HepG2 (cell line): ENCODE data around the gene BBS5. TPM values are rescaled to one million over a fixed set of nuclear protein-coding genes. Genes with fewer than 3 reads are reported as not detected.

ENCODE experiments used
- ARID4A ChIP-seq: sonication (generic); formaldehyde crosslinking; IDR thresholded peaks from 2 replicates; pipeline ENCODE4 v1.5.0; 2020; ENCODE audit warnings: mild to moderate bottlenecking, missing genetic modification reagents, borderline replicate concordance
- E2F5 ChIP-seq: sonication (generic); formaldehyde crosslinking; conservative IDR thresholded peaks from 2 replicates; pipeline ENCODE4 v1.4.0; 2020; ENCODE audit warnings: missing genetic modification reagents
- MTA3 ChIP-seq: sonication (generic); formaldehyde crosslinking; IDR thresholded peaks from 2 replicates; pipeline ENCODE4 v1.4.0; 2020; ENCODE audit warnings: missing genetic modification reagents
- NCOR1 ChIP-seq: fragments of 200-600 bp; sonication (generic); IDR thresholded peaks from 2 replicates; pipeline ENCODE4 v1.7.0; 2017; ENCODE audit warnings: antibody characterized with exemption, low read length, borderline replicate concordance
- NFYB ChIP-seq: sonication (generic); formaldehyde crosslinking; IDR thresholded peaks from 2 replicates; pipeline ENCODE4 v1.4.0; 2020; ENCODE audit warnings: missing genetic modification reagents
- NKX3-1 ChIP-seq: sonication (generic); formaldehyde crosslinking; IDR thresholded peaks from 2 replicates; pipeline ENCODE4 v1.5.0; 2020; ENCODE audit warnings: missing genetic modification reagents
- SCMH1 ChIP-seq: sonication (generic); formaldehyde crosslinking; IDR thresholded peaks from 2 replicates; pipeline ENCODE4 v1.9.0; 2021; ENCODE audit warnings: missing genetic modification reagents, mild to moderate bottlenecking, borderline replicate concordance
- STAG1 ChIP-seq: sonication (generic); formaldehyde crosslinking; IDR thresholded peaks from 2 replicates; pipeline ENCODE4 v1.4.0; 2020; ENCODE audit warnings: missing genetic modification reagents
- TCF7 ChIP-seq: sonication (generic); IDR thresholded peaks from 2 replicates; pipeline ENCODE4 v1.6.1; 2016; ENCODE audit warnings: antibody characterized with exemption, low read depth
- TEAD3 ChIP-seq: optimal IDR thresholded peaks from 2 replicates; pipeline ENCODE3; 2016; ENCODE audit warnings: borderline replicate concordance
- TRIM24 ChIP-seq: sonication (generic); formaldehyde crosslinking; IDR thresholded peaks from 2 replicates; pipeline ENCODE4 v1.8.0; 2022; ENCODE audit warnings: mild to moderate bottlenecking, missing genetic modification reagents
- U2AF2 ChIP-seq: fragments of 200-400 bp; formaldehyde crosslinking; IDR thresholded peaks from 2 replicates; pipeline ENCODE4 v1.6.1; 2017; ENCODE audit warnings: low read depth, mild to moderate bottlenecking, low read length
- ZFP36 ChIP-seq: fragments of 150-350 bp; IDR thresholded peaks from 2 replicates; pipeline ENCODE4 v1.6.1; 2018; ENCODE audit warnings: borderline replicate concordance, low read length, low read depth; ENCODE audit not compliant: partially characterized antibody
- polyA plus RNA-seq, 8 experiments: library from polyadenylated mRNA; depleted of rRNA in 3 of 8; stranded (reverse) in 7 of 8; unstranded in 1 of 8; fragments of >200 nt; fragmentation: Illumina TruSeq in 4 of 8; extraction: Trizol in 4 of 8; gene quantifications; 2 replicates each; pipeline versions ENCODE4 v1.2.1 to v1.2.3, GENCODE V29; 2011 to 2016; ENCODE audit warnings: low read depth in 4 of 8, missing spikeins in 1 of 8, mixed read lengths in 1 of 8; ENCODE audit not compliant: insufficient read depth in 1 of 8
- total RNA-seq, 5 experiments: library from RNA; depleted of rRNA; stranded (reverse); fragments of >200 nt; fragmentation: Illumina TruSeq; extraction: Trizol; gene quantifications; 2 replicates each; pipeline ENCODE4 v1.2.3, GENCODE V29; 2016; ENCODE audit warnings: low read depth in 1 of 5
- TF ChIP-seq, protein P1 (sequence below): sonication (generic); formaldehyde crosslinking; IDR thresholded peaks from 2 replicates; pipeline ENCODE4 v1.5.0; 2020; ENCODE audit warnings: missing genetic modification reagents
- TF ChIP-seq, protein P2 (sequence below): sonication (generic); formaldehyde crosslinking; IDR thresholded peaks from 2 replicates; pipeline ENCODE4 v1.4.0; 2020; ENCODE audit warnings: mild to moderate bottlenecking, low read depth, missing genetic modification reagents

The BBS5 gene
- total and polyA plus RNA-seq, 2 of the 13 experiments (the other 11 are each of a cell fraction or from before 2014, with no cell fraction given) = 1.8 to 4.5 TPM

GRCh38 chr2:169485650-169486138 is 6.4 kb downstream of the BBS5 start (continued):
- TF ChIP-seq, protein P1, sequence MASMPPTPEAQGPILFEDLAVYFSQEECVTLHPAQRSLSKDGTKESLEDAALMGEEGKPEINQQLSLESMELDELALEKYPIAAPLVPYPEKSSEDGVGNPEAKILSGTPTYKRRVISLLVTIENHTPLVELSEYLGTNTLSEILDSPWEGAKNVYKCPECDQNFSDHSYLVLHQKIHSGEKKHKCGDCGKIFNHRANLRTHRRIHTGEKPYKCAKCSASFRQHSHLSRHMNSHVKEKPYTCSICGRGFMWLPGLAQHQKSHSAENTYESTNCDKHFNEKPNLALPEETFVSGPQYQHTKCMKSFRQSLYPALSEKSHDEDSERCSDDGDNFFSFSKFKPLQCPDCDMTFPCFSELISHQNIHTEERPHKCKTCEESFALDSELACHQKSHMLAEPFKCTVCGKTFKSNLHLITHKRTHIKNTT (CRISPR knock-in tag) = no peak
- TF ChIP-seq SCMH1 (CRISPR knock-in tag) = no peak
- TF ChIP-seq, protein P2, sequence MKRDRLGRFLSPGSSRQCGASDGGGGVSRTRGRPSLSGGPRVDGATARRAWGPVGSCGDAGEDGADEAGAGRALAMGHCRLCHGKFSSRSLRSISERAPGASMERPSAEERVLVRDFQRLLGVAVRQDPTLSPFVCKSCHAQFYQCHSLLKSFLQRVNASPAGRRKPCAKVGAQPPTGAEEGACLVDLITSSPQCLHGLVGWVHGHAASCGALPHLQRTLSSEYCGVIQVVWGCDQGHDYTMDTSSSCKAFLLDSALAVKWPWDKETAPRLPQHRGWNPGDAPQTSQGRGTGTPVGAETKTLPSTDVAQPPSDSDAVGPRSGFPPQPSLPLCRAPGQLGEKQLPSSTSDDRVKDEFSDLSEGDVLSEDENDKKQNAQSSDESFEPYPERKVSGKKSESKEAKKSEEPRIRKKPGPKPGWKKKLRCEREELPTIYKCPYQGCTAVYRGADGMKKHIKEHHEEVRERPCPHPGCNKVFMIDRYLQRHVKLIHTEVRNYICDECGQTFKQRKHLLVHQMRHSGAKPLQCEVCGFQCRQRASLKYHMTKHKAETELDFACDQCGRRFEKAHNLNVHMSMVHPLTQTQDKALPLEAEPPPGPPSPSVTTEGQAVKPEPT (CRISPR knock-in tag) = no peak
- TF ChIP-seq U2AF2 = no peak
- no peak for TF ChIP-seq ARID4A (CRISPR knock-in tag)
- TF ChIP-seq TEAD3 (CRISPR knock-in tag) = no peak
- TF ChIP-seq TCF7 = peak; percentile 75
- no peak for TF ChIP-seq STAG1
- no peak for TF ChIP-seq TRIM24 (CRISPR knock-in tag)
- TF ChIP-seq ZFP36 = no peak
- no peak for TF ChIP-seq NKX3-1
- TF ChIP-seq NFYB (CRISPR knock-in tag) = peak; percentile 68
- TF ChIP-seq NCOR1 = peak; percentile 60; the same call in 1 of the 2 replicates
- no peak for TF ChIP-seq E2F5 (CRISPR knock-in tag)
- no peak for TF ChIP-seq MTA3 (CRISPR knock-in tag)
